ENCODE measurements around the gene HTR1B. TPM values are rescaled to one million over a fixed set of nuclear protein-coding genes. Genes with fewer than 3 reads are reported as not detected.

The HTR1B gene
- total and polyA plus RNA-seq, 9 of the 15 experiments (the other 6 are each of a cell fraction or from before 2014, with no cell fraction given): not detected

DNA sequence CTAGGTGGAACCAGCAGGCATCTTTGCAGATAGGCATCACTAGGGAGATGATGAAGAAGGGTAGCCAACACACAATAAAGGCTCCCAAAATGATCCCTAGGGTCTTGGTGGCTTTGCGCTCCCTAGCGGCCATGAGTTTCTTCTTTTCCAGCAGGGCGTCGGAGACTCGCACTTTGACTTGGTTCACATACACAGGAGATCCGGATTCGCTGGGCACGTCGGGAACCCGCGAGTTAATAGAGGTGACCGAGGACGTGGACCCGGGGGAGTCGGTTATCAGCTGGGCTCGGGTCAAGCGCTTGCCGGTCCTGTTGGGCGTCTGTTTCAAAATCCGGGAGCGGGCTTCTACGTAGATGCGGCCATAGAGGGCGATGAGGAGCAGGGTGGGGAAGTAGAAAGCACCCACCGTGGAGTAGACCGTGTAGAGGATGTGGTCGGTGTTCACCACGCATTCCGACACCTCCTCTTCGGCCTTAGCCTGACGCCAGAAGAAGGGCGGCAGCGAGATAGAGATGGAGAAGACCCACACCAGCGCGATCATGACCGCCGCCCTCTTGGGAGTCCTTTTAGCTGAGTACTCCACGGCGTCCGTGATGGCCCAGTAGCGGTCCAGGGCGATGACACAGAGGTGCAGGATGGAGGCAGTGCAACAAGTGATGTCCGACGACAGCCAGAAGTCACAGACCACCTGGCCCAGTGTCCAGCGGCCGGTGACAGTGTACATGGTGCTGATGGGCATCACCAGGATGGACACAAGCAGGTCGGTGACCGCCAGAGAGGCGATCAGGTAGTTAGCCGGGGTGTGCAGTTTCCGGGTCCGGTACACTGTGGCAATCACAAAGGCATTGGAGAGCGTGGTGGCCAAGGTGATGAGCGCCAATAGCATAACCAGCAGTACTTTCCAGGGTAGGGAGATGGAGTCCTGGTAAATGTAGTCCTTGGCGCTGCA is 658 bp downstream of the HTR1B start:
- ChIA-PET POLR2A (no interaction called here), CTCF (ENCODE audit: low intra/inter-chr PET ratio) (no interaction called here)
- Histone ChIP-seq H3K27me3 (ENCODE audit: control insufficient read depth in 2 of 2, insufficient read depth in 2 of 2, low read length in 2 of 2) (no peaks in the 10 kb centered on the region), H3K4me2 (ENCODE audit: insufficient read depth, low read length) (no peak overlapping the region), H3K9me3 (replicated peaks; ENCODE audit: control insufficient read depth, insufficient read depth, low read depth, low read length) (no peaks in the 10 kb centered on the region; the same call in 1 of the 2 replicates), H3K79me2 (ENCODE audit: control insufficient read depth, insufficient read depth, low read length) (no peaks in the 10 kb centered on the region), H2AFZ (ENCODE audit: low read depth, low read length) (no peak overlapping the region), H3K36me3 (ENCODE audit: control insufficient read depth, insufficient read depth, low read length) (no peaks in the 10 kb centered on the region), H3K9me1 (ENCODE audit: control insufficient read depth, insufficient read depth, low read length) (no peaks in the 10 kb centered on the region), H3K9ac (ENCODE audit: insufficient read depth in 1 of 2, low read depth in 2 of 2, low read length in 2 of 2) (no peak overlapping the region), H3K4me1 (replicated peaks in 1 of 2; ENCODE audit: control insufficient read depth in 2 of 2, insufficient read depth in 2 of 2, low read length in 2 of 2) (no peaks in the 10 kb centered on the region), H3K27ac (ENCODE audit: extremely low read depth, low read depth, low read length) (no peak overlapping the region), H3K4me3 (no peak overlapping the region), H4K20me1 (replicated peaks; ENCODE audit: control insufficient read depth, insufficient read depth, low read length) (no peaks in the 10 kb centered on the region)
- no peak for ATAC-seq
- no peak for FAIRE-seq
- in situ Hi-C loops (cut with MboI) (loop anchor here (25.0 kb wide), 1 partner anchor 1525 kb away; no protein-coding TSS in a partner anchor), intact Hi-C loops (cut with micrococcal nuclease) (no loop called here)
- DNase-seq (ENCODE audit: extremely low read depth in 1 of 4, low spot score in 3 of 4): no peak
- no TSS peak for BruUV-seq (replicated peaks)
- under 1% methylated on average over 50 of the region's 55 CpGs for WGBS (ENCODE audit: insufficient coverage, low coverage, missing lambda C conversion rate)
- TF ChIP-seq TGIF2 (CRISPR knock-in tag; IDR thresholded peaks at IDR 0.05) (no peak), SRSF7 (optimal IDR thresholded peaks at IDR 0.05; ENCODE audit: low read depth, low read length) (no peak), CREB1 (IDR thresholded peaks at IDR 0.05) (no peak), CREB1 (CRISPR knock-in tag; IDR thresholded peaks at IDR 0.05) (no peak), KHSRP (IDR thresholded peaks at IDR 0.05) (no peak), ZNF75A (CRISPR knock-in tag; IDR thresholded peaks at IDR 0.05) (no peak), ZNF347 (CRISPR knock-in tag; IDR thresholded peaks at IDR 0.05; ENCODE audit: low read depth) (no peak)
- TF ChIP-seq, protein P1, sequence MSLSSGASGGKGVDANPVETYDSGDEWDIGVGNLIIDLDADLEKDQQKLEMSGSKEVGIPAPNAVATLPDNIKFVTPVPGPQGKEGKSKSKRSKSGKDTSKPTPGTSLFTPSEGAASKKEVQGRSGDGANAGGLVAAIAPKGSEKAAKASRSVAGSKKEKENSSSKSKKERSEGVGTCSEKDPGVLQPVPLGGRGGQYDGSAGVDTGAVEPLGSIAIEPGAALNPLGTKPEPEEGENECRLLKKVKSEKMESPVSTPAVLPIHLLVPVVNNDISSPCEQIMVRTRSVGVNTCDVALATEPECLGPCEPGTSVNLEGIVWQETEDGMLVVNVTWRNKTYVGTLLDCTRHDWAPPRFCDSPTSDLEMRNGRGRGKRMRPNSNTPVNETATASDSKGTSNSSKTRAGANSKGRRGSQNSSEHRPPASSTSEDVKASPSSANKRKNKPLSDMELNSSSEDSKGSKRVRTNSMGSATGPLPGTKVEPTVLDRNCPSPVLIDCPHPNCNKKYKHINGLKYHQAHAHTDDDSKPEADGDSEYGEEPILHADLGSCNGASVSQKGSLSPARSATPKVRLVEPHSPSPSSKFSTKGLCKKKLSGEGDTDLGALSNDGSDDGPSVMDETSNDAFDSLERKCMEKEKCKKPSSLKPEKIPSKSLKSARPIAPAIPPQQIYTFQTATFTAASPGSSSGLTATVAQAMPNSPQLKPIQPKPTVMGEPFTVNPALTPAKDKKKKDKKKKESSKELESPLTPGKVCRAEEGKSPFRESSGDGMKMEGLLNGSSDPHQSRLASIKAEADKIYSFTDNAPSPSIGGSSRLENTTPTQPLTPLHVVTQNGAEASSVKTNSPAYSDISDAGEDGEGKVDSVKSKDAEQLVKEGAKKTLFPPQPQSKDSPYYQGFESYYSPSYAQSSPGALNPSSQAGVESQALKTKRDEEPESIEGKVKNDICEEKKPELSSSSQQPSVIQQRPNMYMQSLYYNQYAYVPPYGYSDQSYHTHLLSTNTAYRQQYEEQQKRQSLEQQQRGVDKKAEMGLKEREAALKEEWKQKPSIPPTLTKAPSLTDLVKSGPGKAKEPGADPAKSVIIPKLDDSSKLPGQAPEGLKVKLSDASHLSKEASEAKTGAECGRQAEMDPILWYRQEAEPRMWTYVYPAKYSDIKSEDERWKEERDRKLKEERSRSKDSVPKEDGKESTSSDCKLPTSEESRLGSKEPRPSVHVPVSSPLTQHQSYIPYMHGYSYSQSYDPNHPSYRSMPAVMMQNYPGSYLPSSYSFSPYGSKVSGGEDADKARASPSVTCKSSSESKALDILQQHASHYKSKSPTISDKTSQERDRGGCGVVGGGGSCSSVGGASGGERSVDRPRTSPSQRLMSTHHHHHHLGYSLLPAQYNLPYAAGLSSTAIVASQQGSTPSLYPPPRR (CRISPR knock-in tag; IDR thresholded peaks at IDR 0.05; ENCODE audit: borderline replicate concordance): no peak
- TF ChIP-seq, protein P2, sequence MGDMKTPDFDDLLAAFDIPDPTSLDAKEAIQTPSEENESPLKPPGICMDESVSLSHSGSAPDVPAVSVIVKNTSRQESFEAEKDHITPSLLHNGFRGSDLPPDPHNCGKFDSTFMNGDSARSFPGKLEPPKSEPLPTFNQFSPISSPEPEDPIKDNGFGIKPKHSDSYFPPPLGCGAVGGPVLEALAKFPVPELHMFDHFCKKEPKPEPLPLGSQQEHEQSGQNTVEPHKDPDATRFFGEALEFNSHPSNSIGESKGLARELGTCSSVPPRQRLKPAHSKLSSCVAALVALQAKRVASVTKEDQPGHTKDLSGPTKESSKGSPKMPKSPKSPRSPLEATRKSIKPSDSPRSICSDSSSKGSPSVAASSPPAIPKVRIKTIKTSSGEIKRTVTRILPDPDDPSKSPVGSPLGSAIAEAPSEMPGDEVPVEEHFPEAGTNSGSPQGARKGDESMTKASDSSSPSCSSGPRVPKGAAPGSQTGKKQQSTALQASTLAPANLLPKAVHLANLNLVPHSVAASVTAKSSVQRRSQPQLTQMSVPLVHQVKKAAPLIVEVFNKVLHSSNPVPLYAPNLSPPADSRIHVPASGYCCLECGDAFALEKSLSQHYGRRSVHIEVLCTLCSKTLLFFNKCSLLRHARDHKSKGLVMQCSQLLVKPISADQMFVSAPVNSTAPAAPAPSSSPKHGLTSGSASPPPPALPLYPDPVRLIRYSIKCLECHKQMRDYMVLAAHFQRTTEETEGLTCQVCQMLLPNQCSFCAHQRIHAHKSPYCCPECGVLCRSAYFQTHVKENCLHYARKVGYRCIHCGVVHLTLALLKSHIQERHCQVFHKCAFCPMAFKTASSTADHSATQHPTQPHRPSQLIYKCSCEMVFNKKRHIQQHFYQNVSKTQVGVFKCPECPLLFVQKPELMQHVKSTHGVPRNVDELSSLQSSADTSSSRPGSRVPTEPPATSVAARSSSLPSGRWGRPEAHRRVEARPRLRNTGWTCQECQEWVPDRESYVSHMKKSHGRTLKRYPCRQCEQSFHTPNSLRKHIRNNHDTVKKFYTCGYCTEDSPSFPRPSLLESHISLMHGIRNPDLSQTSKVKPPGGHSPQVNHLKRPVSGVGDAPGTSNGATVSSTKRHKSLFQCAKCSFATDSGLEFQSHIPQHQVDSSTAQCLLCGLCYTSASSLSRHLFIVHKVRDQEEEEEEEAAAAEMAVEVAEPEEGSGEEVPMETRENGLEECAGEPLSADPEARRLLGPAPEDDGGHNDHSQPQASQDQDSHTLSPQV (IDR thresholded peaks at IDR 0.05): no peak
